GM19395 (cell line): ENCODE results near the gene ME3.

Experiments used
- ATAC-seq: cut with Tn5 transposase; IDR thresholded peaks from one replicate; pipeline ENCODE4 v1.9.1; 2021; ENCODE audit warnings: mild to moderate bottlenecking, moderate library complexity; ENCODE audit not compliant: unreplicated experiment

ME3 gene

GRCh38 chr11:86519064-86519911 lies 153.1 kb downstream of the ME3 start:
- no peak for ATAC-seq

GRCh38 chr11:86518211-86518610 lies 154.2 kb downstream of the ME3 start:
- no peak for ATAC-seq

- ATAC-seq = no peak
Observed at GRCh38 chr11:86517557-86517956, 154.9 kb downstream of the ME3 start.

- no peak for ATAC-seq
Observed at GRCh38 chr11:86515297-86516094, 156.9 kb downstream of the ME3 start.

GRCh38 chr11:86514453-86514852 lies 158.0 kb downstream of the ME3 start:
- peak; percentile 69 for ATAC-seq

GRCh38 chr11:86513746-86514373 lies 158.6 kb downstream of the ME3 start:
- no peak for ATAC-seq

- ATAC-seq = no peak
Observed at GRCh38 chr11:86513138-86513537, 159.3 kb downstream of the ME3 start.

GRCh38 chr11:86511086-86511551 lies 161.3 kb downstream of the ME3 start:
- ATAC-seq = no peak

GRCh38 chr11:86510674-86511073 lies 161.7 kb downstream of the ME3 start:
- no peak for ATAC-seq

GRCh38 chr11:86510097-86510496 lies 162.3 kb downstream of the ME3 start:
- no peak for ATAC-seq

- ATAC-seq = no peak
Observed at GRCh38 chr11:86509588-86509974, 162.8 kb downstream of the ME3 start.

- no peak for ATAC-seq
Observed at GRCh38 chr11:86508604-86509587, 163.5 kb downstream of the ME3 start.

- ATAC-seq = no peak
Observed at GRCh38 chr11:86507249-86507845, 165.1 kb downstream of the ME3 start.

GRCh38 chr11:86506235-86506634 lies 166.2 kb downstream of the ME3 start:
- no peak for ATAC-seq

GRCh38 chr11:86503131-86503530 lies 169.3 kb downstream of the ME3 start:
- no peak for ATAC-seq

GRCh38 chr11:86502137-86502642 lies 170.2 kb downstream of the ME3 start:
- ATAC-seq = no peak

GRCh38 chr11:86500500-86501140 lies 171.8 kb downstream of the ME3 start:
- ATAC-seq = no peak

GRCh38 chr11:86499723-86500129 lies 172.7 kb downstream of the ME3 start:
- ATAC-seq = no peak

GRCh38 chr11:86497836-86498235 lies 174.6 kb downstream of the ME3 start:
- no peak for ATAC-seq
